ENCODE data around the gene PER1. TPM values are rescaled to one million over a fixed set of nuclear protein-coding genes. Genes with fewer than 3 reads are reported as not detected.
A peak's percentile ranks its signal among the peaks of the same experiment; 100 is the strongest.

The PER1 gene
- total and polyA plus RNA-seq, 2 of the 13 experiments (the other 11 are each of a cell fraction or from before 2014, with no cell fraction given), result 2.6 to 3.6 TPM

GRCh38 chr17:8185582-8186445 is 33.6 kb upstream of the PER1 start (continued):
- TF ChIP-seq, protein P1, sequence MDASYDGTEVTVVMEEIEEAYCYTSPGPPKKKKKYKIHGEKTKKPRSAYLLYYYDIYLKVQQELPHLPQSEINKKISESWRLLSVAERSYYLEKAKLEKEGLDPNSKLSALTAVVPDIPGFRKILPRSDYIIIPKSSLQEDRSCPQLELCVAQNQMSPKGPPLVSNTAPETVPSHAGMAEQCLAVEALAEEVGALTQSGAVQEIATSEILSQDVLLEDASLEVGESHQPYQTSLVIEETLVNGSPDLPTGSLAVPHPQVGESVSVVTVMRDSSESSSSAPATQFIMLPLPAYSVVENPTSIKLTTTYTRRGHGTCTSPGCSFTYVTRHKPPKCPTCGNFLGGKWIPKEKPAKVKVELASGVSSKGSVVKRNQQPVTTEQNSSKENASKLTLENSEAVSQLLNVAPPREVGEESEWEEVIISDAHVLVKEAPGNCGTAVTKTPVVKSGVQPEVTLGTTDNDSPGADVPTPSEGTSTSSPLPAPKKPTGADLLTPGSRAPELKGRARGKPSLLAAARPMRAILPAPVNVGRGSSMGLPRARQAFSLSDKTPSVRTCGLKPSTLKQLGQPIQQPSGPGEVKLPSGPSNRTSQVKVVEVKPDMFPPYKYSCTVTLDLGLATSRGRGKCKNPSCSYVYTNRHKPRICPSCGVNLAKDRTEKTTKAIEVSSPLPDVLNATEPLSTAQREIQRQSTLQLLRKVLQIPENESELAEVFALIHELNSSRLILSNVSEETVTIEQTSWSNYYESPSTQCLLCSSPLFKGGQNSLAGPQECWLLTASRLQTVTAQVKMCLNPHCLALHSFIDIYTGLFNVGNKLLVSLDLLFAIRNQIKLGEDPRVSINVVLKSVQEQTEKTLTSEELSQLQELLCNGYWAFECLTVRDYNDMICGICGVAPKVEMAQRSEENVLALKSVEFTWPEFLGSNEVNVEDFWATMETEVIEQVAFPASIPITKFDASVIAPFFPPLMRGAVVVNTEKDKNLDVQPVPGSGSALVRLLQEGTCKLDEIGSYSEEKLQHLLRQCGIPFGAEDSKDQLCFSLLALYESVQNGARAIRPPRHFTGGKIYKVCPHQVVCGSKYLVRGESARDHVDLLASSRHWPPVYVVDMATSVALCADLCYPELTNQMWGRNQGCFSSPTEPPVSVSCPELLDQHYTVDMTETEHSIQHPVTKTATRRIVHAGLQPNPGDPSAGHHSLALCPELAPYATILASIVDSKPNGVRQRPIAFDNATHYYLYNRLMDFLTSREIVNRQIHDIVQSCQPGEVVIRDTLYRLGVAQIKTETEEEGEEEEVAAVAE (CRISPR knock-in tag; IDR thresholded peaks at IDR 0.05; ENCODE audit: borderline replicate concordance), result no peak
- TF ChIP-seq SMAD3 (CRISPR knock-in tag; IDR thresholded peaks at IDR 0.05), result no peak
- TF ChIP-seq NR2F1 (CRISPR knock-in tag; IDR thresholded peaks at IDR 0.05), result peak in 1 of 2 experiments; percentile 59; a peak in 1 of 4 replicates
- TF ChIP-seq NR2F6 (IDR thresholded peaks at IDR 0.05), result peak; percentile 35; the same call in 1 of the 2 replicates
- peak; percentile 74; the same call in 1 of the 2 replicates for TF ChIP-seq NR2F6 (CRISPR knock-in tag; IDR thresholded peaks at IDR 0.05)
- peak; percentile 65; the same call in 1 of the 2 replicates for TF ChIP-seq HES4 (CRISPR knock-in tag; IDR thresholded peaks at IDR 0.05; ENCODE audit: borderline replicate concordance)
- TF ChIP-seq ZNF512 (CRISPR knock-in tag; IDR thresholded peaks at IDR 0.05), result no peak
- no peak for TF ChIP-seq ZNF335 (CRISPR knock-in tag; IDR thresholded peaks at IDR 0.05)
- TF ChIP-seq STAT5B (CRISPR knock-in tag; IDR thresholded peaks at IDR 0.05), result no peak
- TF ChIP-seq RBAK (CRISPR knock-in tag; IDR thresholded peaks at IDR 0.05), result 0 out of 2 replicates have a peak, but pooled peaks have one; percentile 13
- no peak for TF ChIP-seq GTF3A (CRISPR knock-in tag; conservative IDR thresholded peaks at IDR 0.05)
- no peak for TF ChIP-seq PAX8 (CRISPR knock-in tag; IDR thresholded peaks at IDR 0.05; ENCODE audit: borderline replicate concordance)
- TF ChIP-seq ZNF18 (CRISPR knock-in tag; IDR thresholded peaks at IDR 0.05; ENCODE audit: insufficient replicate concordance), result no peak
- no peak for TF ChIP-seq ZBTB42 (CRISPR knock-in tag; IDR thresholded peaks at IDR 0.05)
- TF ChIP-seq ZSCAN25 (CRISPR knock-in tag; IDR thresholded peaks at IDR 0.05), result no peak
- TF ChIP-seq ZNF569 (CRISPR knock-in tag; IDR thresholded peaks at IDR 0.05; ENCODE audit: borderline replicate concordance), result no peak
- peak; percentile 73; the same call in 1 of the 2 replicates for TF ChIP-seq FOXK1 (CRISPR knock-in tag; IDR thresholded peaks at IDR 0.05; ENCODE audit: borderline replicate concordance, low read depth)
- no peak for TF ChIP-seq ZSCAN20 (CRISPR knock-in tag; IDR thresholded peaks at IDR 0.05; ENCODE audit: borderline replicate concordance)

All from HepG2 (cell line).